ENCODE results near the gene TEX10. TPM values are rescaled to one million over a fixed set of nuclear protein-coding genes. Genes with fewer than 3 reads are reported as not detected.

Gene TEX10
- total RNA-seq, 1 donor from 2014 or later = 27.9 TPM

DNA sequence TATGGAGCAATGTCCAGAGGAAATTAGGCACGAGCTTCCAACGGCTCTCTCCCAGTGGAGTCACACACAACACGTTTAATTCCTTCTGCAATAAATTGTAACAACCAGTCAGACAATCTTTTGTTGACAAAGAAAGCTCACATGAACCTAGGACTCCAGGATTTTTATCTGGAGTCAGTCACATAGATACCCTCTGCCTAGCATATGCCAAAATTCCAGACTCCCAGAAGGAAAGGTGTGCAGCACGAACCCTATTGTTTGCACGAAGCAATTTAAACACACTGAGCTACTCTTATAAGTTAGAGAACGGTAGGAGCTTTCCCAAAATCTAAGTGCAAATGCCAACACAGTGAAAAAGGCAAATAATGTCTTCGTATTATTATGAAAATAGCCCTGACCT, 67.1 kb downstream of the TEX10 start:
- DNase-seq (ENCODE audit: low read depth) = no peak

- no peak for DNase-seq (ENCODE audit: low read depth)
These were observed 67.7 kb downstream of the TEX10 start for GRCh38 chr9:100285080-100285479.

DNA sequence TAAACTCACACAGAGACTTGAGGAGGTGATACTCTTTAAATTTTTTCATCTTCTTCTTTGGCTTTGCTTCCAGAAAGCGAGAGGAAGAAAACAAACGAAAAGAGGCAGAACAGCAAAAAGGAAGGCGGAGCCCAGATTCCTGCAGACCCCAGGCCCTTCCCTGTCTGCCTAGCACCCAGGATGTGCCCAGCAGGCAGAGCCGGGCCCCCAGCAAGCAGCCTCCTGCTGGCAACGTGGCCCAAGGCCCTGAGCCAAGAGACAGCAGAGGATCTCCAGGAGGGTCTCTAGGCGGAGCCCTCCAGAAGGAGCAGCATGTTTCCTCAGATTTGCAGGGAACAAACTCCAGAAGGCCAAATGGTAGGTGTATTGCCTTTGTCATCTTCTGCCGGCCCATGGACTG, 68.5 kb downstream of the TEX10 start:
- no peak for DNase-seq (ENCODE audit: low read depth)

- no peak for DNase-seq (ENCODE audit: low read depth)
These were observed 70.4 kb downstream of the TEX10 start for GRCh38 chr9:100282388-100282719.

GRCh38 chr9:100281676-100282387, 70.9 kb downstream of the TEX10 start:
- DNase-seq (ENCODE audit: low read depth) = peak; percentile 86

DNA sequence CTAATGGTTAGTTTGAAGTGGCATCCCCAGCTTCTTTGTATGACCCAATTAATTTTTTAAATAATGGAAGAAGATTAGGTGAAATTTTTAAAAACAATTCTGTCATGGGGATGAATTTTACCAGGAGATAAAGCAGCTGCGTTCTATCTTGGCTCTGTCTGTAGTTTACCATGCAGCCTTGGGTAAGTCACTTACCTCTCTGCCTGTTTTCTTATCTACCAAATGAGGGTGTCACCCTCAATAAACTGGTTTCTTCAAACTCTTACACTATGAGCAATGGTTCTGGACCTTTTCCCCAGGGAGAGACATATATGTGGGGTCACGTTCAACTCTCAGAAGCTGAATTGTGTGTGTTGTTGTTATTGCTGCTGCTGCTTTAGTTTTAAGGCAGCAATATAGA, 71.7 kb downstream of the TEX10 start:
- DNase-seq (ENCODE audit: low read depth) = no peak

- peak; percentile 39 for DNase-seq (ENCODE audit: low read depth)
These were observed 75.4 kb downstream of the TEX10 start for GRCh38 chr9:100277166-100277979.

- no peak for DNase-seq (ENCODE audit: low read depth)
These were observed 83.1 kb downstream of the TEX10 start for GRCh38 chr9:100269656-100270055.

GRCh38 chr9:100268271-100268670, 84.5 kb downstream of the TEX10 start:
- no peak for DNase-seq (ENCODE audit: low read depth)

GRCh38 chr9:100267211-100267610, 85.5 kb downstream of the TEX10 start:
- DNase-seq (ENCODE audit: low read depth) = no peak

Other genes with a start within 250 kb of the TEX10 start
- gene MSANTD3, start 74.2 kb upstream of the TEX10 start, total RNA-seq = 51.6 and 64.7 TPM in 2 replicates
- 5.6 and 8.0 TPM in 2 replicates for gene TMEFF1, start 120.2 kb upstream of the TEX10 start, total RNA-seq
- 205 and 311 TPM in 2 replicates for gene CAVIN4, start 225.1 kb upstream of the TEX10 start, total RNA-seq

All from myocyte (in vitro differentiated cells).